Umbilical cord (tissue), 2 donors: Measurements from ENCODE around the gene PARD6G. TPM values are rescaled to one million over a fixed set of nuclear protein-coding genes. Genes with fewer than 3 reads are reported as not detected.
"Not testable (repeated sequence)": the region's sequence is repeated elsewhere in the genome, so short reads cannot be mapped to it uniquely, and the experiment has no call there.

ENCODE experiments used
- DNase-seq: peaks from one replicate; pipeline ENCODE4 v3.0.0-alpha.2; 2015; ENCODE audit warnings: low spot score
- total RNA-seq: library from RNA; depleted of rRNA; stranded (reverse); fragments of >200 nt; gene quantifications from one replicate; pipeline ENCODE4 v1.2.3, GENCODE V29; 2014; ENCODE audit warnings: low replicate concordance; ENCODE audit not compliant: insufficient read depth

The PARD6G gene
- total RNA-seq, 1 donor from 2014 or later = 12.8 TPM

DNA sequence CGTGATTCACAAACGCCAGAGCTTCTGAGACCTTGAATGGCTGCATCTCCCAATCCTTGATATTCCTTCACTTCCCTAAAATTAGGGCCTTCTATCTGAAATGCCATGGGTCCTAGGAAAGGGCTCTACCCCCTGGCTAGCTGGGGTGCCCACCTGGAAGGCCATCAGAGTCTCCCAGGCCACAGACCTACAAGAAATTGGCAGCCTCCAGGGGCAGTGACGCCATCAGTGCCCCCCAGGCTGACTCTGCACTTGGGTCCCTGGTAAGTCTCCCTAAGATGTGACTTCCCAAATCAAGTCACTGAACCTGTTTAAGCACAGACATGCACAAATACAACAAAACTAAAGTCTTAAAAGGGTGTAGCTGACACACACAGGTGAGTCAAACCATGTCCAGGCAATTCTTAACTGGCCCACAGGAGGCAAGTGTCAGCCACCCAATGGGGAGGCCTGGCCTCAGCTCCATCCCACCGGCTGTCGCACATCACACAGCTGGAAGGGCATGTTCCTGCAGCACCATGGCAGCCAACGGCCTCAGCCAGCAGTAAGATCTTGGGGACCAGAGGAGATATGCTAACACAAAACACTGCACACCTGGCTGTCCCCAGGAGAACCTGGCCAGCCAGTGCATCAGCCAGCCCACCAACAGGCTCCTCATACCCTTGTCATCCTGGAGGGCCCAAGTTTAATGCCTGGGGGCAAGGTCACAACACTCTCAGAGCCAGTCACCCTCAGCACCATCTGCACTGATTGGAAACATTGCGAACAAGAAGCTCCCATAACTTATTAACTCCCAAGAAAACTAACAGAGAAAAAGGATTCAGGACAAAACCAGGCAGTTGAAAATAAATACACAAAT, 5.2 kb downstream of the PARD6G start:
- DNase-seq = no peak

DNA sequence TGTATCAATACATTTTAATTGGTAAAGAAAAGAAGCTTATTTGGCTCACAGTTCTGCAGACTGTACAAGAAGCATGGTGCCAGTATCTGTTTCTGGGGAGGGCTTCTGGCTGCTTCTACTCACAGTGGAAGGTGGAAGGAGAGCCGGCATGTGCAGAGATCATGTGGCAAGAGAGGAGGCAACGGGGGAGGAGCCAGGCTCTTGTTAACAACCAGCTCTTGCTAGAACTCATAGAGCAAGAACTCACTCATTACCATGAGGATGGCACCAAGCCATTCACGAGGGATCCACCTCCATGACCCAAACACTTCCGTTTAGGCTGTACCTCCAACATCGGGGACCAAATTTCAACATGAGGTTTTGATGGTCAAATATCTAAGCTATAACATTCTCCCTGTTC, 7.5 kb downstream of the PARD6G start:
- no peak for DNase-seq

DNA sequence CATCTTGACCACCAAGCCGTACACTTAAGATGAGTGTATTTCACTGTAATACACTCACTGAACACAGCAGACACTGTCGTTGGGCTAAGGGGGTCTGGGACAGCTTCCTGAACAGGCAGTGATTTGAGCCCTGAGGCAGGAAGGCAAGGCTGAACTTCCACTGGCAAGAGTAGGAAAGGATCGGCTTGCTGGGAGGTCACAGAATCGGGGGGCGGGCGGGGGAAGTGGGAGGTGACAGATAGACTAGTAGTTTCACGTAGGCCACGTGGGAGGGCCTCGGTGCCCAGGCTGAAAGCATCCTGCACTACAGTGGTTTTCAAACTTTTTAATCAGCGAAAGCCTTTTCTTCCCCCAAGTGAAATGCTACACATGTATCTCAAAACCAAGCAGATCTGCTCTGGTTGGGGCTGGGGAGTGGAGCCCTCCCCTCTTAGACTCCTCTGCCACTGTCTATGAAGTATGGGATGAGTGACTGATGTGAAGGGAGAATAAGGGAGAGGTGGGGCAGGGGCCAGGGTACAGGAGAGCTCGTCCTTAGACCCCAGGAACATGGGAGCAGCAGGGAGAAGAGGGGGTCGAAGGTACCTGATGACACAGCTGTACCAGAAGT, 8.6 kb downstream of the PARD6G start:
- DNase-seq = no peak

DNA sequence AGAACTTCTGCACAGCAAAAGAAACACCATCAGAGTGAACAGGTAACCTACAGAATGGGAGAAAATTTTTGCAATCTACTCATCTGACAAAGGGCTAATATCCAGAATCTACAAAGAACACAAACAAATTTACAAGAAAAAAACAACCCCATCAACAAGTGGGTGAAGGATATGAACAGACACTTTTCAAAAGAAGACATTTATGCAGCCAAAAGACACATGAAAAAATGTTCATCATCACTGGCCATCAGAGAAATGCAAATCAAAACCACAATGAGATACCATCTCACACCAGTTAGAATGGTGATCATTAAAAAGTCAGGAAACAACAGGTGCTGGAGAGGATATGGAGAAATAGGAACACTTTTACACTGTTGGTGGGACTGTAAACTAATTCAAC, 9.8 kb downstream of the PARD6G start:
- DNase-seq = not testable (repeated sequence)

DNA sequence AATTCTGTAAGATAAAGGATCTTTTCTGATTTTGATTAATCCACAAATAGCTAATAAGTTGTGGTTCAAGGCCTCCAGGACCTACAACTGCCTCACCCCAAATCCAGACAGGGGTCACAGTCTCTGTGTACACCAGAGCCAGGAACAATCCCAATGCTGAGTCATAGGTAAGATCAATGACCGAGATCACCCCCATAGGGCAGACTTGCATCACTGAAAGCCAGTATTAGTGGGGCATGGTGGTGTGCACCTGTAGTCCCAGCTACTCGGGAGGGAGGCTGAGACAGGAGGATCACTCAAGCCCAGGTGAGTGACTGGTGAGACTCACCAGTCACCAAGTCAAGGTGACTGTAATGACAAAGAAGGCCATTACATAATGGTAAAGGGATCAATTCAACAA, 12.9 kb downstream of the PARD6G start:
- DNase-seq = no peak

DNA sequence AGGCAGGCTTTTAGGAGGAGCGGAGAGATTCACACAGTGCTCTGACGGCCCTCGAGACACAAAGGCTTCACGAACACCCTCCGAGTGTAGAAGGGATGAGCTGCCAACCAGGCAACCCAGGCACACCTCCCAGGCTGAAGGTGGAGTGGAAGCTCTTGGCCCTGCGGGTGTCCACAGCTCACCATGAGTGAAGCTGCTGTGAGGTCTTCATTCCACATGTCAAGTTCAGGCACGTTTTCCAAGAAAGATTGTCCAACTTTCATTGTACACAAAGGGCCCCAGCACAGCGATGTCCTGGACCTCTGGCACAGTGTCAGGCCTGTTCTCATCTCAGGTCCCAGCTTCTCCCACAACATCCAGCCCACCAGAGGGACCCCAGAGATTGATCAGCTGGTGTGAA, 13.4 kb downstream of the PARD6G start:
- DNase-seq = no peak

DNA sequence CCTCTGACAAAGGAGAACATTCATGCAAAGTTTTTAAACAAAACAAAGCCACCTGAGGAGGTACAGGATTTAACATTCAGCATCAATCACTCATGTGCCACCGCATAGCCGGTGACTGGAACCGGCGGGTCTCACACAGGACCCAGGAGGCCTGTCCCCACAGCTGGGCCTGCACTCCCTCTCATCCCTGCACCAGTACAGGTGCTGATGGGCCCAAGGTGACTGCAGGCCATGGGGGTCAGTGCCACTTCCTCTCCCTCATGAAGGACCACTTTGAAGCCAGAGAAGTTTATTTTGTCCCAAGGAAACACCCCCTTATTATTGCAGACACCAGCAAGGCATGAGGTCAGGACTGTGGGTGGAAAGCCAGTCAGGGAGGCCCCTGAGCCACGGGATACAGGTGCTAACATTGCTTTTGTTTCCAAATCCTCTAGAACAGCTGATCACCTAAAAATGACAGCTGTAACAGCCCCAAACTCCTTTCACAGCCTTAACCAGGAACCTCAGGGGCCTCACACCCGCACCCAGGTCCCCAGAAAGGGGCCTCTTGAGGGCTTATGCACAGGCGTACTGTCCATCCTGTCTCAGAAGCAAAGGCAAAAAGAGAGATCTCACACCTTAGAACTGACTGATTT, 14.0 kb downstream of the PARD6G start:
- DNase-seq = no peak

DNA sequence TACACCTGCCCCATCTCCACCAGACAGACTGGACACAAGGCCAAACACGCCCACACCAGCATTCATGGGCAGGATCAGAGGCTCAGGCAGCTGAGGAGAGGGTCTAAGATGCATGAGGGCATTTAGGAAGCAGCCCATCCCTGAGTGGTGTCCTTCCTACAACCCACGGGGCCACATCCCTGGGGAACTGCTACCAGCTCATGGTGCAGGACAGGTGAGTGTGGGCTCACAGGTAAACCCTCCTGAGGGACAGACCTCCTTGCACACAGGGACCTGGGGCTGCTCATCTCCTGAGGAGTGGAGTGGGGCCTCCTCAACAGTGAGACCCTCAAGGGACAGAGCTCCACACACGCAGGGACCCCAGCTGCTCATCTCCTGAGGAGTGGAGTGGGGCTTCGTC, 14.6 kb downstream of the PARD6G start:
- no peak for DNase-seq

DNA sequence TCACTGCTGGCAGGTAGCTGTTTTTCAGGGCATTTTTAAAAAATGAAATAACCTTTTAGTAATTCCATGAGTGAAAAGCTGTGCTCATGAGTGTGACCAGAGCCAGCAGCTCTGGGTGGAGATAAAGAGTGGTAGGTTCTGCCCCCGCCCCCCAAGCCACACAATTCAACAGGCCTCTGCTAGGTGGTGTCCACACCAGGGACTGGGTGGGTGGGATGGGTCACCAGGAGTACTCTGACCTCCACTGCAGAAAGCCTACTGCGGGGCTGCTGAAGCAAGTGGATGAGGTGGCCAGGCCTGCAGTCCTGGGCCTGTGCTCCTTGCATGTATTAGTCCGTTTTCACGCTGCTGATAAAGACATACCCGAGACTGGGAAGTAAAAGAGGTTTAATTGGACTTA, 15.3 kb downstream of the PARD6G start:
- no peak for DNase-seq

DNA sequence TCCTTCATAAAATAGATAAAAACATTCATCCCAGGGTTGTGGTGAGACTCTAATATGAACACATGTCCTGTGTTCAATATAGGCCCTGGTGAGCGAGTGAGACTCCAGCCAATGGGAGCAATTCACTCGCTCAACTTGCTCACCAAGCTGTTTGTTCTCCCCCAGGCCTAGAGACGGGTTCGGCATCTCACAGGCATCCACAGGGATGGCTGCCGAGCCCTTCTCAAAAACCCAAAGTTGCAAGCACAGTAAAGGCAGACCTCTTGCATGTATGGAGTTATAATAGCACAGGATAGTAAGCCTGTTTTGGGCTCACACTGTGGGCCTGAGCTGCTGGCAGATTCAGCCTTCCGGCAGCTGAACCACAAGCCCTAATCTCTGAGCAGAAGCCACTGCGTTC, 15.7 kb downstream of the PARD6G start:
- DNase-seq = no peak

DNA sequence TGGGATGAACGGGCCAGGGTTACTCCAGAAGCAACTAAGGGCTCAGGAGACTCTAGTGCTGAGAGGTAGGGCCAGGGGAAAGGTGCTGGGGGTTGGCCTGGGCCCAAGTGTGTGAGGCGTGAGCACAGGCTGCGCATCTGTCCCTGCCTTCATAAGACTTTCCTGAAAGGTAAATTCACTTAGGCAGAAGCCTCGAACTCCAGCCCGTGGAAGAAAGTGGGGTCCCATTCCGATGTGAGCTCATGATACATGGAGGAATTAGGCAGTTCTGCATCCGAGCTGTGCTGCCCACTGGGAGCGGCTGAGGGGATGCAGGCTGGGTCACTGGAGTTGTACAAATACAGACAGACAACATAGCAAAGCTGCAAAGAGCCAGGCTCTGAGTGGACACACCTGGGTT, 16.2 kb downstream of the PARD6G start:
- no peak for DNase-seq

DNA sequence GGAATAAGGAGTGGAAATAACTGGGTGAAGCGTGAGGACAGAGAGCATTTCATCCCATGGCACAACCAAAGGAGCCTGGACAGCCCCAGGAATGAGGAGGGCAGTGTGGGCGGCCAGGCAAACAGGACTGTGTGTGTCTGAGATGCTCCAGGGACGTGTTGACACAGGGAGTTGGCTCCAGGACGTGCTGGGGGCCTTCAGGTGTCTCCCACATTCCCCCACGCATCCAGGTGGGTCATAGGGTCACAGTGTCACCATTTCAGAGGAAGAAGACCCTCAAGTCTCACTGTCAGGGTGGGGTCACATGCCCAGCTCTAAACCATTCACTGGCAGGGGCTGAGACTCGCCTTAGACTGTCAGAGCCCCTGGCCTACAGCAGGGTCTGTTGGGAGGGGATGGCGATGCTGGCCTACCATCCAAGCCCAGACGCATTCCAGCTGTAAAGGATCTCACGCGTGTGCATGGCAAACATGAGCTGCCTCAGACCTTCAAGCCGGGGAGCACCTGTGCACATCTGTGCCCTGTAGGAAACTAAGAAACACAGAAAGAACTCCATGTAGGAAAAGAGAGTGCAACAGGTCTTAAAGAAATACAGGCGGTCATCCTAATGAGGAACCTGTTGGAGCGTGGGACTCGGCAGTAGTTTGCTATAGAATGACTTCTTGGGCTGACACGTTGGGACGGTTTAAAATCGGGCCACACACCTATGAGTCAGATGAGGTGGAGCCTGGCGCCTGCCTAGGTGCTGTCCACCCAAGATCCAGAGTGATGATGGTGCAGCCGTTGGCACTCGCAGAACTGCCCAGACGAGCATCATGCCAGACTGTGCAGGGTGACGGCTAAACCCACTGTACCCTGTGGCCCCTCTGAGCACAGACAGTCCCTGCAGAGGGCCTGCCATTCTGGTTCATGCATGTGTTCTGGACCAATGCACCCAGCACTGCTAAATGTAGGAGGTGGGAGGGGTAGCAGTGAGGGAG, 17.3 kb downstream of the PARD6G start:
- DNase-seq = no peak

DNA sequence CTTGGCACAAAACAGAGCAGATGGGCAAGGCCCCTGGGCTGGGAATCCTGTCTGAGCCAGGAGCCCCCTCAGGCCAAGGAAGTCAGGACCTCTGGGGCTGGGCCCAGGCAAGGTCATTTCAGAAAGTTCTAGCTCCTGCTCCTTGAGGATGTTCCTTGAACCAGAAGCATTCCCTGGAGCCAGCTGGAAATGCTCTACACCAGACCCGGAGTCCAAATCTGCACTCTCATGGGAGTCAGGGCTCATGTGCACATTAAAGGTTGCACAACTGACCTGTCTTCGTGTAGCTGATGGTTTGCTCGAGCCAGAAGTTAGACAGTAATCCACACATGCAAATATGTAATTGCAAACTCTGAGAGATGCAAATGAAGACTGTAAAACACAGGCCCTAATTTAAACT, 18.0 kb downstream of the PARD6G start:
- no peak for DNase-seq

DNA sequence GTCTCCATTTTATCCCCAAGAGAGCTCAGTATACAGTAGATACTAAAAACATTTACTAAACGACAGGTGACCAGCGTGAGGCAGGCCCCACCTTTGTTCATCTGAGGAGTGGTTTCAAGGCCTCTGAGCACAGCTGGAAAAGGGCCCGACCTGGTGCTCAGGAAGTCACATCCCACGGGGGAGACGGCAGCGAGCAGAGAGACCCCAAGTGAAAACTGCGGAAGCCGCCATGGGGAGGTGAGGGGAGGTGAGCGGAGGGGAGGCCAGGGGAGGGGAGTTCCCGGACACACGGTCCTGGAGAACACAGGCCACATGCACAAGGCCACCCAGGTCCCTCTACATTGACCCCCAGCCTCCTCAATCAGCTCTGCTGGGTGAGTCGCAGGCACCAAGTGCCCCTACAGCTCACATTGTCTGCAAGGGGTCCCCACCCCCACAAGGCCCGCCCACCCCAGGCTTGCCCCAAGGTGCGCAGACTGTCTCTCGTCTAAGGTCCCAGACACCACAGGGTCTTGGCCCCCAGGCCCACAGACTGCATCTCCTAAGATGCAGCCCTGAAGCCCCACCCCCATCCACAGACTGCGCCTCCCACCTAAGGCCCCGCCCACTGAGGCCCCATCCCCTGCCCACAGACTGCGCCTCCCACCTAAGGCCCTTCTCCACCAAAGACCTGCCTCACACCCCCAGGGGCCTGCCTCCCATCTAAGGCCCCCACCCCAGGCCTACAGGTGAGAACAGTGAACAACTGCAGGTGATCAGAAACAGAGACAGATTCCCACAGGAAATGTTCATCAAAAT, 19.1 kb downstream of the PARD6G start:
- no peak for DNase-seq

DNA sequence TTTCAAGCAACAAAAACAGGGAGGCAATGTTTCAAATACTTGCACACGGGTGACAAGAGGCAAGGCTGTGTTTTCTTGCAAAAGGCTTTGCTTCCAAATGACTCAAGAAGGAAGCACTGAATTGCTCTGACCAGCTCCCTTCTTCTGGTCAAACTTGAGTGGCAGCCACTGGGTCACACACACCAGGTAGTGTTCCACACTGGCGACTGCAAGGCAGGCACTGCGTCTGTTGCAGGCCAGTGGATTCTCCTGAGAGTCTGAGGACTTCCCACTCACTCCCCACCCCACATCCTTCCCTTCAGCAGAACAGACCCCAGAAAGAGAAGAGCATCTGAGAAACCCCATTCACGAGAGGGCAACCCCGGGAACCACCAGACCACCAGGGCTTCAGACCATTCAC, 19.8 kb downstream of the PARD6G start:
- no peak for DNase-seq

DNA sequence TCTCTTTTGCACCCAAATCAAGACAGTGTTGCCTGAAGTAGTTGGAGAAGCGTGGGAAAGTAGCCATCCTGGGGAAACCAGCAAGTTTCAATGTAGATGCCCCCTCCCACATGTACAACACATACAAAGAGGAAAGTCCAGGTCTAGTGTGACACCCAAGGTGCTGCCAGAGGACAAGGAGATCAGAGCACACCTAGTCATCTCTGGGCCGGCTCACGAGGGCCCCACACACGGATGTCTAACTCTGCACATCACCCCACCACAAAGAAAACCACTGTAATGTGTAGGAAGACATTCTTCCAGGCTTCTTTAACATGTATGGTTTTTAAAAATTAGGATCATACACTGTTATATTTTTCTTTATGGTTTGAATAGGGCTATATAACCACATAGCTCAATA, 21.6 kb downstream of the PARD6G start:
- no peak for DNase-seq

DNA sequence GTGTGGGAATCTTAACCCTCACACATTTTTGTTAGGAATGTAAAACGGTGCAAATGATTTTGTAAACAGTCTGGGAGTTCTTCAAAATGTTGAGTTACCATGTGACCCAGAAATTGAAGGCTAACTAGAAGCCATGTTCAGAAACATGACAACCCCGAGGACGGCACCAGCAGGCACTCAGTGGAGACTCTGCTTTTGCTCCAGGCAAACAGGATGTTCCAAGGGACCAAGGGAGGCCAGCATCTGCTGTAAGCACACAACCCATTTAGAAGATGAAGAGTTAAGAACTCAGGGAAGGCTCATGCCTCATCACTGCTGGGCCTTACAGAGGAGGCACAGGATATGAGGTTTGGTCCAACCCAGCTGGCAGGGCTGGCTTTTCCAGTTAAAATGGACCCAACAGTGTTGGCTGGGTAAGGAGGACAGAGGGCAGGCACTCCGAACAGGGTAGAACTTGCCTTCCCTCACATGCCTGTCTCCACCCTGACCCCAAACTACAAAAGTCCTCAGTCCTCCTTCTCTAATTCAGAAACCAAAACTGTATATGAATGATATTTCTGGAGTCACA, 23.6 kb downstream of the PARD6G start:
- no peak for DNase-seq

DNA sequence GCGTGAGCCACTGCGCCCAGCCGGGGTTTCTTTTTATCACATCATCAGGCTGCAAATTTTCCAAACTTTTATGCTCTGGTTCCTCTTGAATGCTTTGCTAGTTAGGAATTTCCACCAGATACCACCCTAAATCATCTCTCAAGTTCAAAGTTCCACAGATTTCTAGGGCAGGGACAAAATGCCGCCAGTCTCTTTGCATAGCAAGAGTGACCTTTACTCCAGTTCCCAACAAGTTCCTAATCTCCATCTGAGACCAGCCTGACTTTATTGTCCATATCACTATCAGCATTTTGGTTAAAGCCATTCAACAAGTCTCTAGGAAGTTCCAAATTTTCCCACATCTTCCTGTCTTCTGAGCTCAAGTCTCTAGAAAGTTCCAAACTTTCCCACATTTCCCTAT, 27.8 kb downstream of the PARD6G start:
- not testable (repeated sequence) for DNase-seq

DNA sequence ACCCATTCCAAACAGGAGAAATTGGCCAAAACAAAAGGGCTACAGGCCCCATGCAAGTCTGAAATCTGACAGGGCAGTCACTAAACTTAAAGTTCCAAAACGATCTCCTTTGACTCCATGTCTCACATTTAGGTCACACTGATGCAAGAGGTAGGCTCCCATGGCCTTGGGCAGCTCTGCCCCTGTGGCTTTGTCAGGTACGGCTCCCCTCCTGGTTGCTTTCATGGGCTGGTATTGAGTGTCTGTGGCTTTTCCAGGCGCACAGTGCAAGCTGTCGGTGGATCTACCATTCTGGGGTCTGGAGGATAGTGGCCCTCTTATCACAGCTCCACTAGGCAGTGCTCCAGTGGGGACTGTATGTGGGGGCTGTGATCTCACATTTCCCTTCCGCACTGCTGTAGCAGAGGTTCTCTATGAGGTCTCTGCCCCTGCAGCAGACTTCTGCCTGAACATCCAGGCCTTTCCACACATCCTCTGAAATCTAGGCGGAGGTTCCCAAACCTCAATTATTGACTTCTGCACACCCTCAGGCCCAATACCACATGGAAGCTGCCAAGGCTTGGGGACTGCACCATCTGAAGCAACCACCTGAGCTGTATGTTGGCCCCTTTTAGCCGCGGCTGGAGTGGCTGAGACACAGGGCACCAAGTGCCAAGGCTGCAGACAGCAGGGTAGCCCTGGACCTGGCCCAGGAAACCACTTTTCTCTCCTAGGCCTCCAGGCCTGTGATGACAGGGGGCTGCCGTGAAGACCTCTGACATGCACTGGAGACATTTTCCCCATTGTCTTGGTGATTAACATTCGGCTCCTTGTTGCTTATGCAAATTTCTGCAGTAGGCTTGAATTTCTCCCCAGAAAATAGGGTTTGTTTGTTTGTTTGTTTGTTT, 28.7 kb downstream of the PARD6G start:
- DNase-seq = no peak

DNA sequence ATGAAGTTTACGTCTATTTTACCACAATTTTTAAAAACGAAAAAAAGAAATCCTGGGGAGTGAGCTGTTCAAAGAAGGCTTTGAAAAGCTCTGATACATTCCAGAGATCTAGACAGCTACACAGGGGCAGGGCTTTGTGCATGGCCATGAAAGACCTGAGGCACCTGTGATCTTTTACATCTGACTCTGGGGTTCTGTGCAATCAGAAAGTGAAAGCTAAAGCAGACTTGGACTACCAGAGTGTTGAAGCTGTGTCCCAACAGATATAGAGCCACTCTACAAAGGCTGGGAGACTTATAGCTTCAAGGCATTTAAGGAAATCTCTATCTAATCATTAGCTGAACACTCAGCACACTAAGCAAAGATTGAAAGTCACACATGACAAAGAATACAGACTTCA, 34.1 kb downstream of the PARD6G start:
- no peak for DNase-seq
